A549 treated with CORT108297 at 1 μM for 4 hours (cell line): ENCODE measurements around the gene ZNF134. TPM values are rescaled to one million over a fixed set of nuclear protein-coding genes. Genes with fewer than 3 reads are reported as not detected.

ENCODE experiments used
- total RNA-seq: library from RNA; stranded (reverse); fragments of 200-300 nt; extraction: Qiagen RNA extraction; gene quantifications from 5 replicates; pipeline ENCODE4 v1.2.3, GENCODE V29; 2022

ZNF134 gene
- total RNA-seq: 6.9 to 10.2 TPM (median 8.7 TPM) in 5 replicates

GRCh38 chr19:57613941-57614743, at the start of gene ZNF134:
ZNF134 (plus strand) TSS chr19:57614242; CDS start chr19:57619469, 5,227 bp downstream.

GRCh38 chr19:57578487-57579205, 35.4 kb upstream of the ZNF134 start, which contains the start of gene ZNF416:
ZNF416 (minus strand) TSS chr19:57578911; CDS start chr19:57578704, 207 bp downstream.

GRCh38 chr19:57583521-57584416, 30.3 kb upstream of the ZNF134 start, which contains the start of gene ZIK1:
ZIK1 (plus strand) TSS chr19:57584145; CDS start chr19:57584357, 212 bp downstream.

GRCh38 chr19:57599761-57600383, 14.2 kb upstream of the ZNF134 start, which contains the start of gene ZNF530:
ZNF530 (plus strand) TSS chr19:57599885; CDS start chr19:57604346, 4,461 bp downstream.

GRCh38 chr19:57632987-57633831, 19.2 kb downstream of the ZNF134 start, which contains the start of gene ZNF211:
ZNF211 (plus strand) TSS chr19:57633168; CDS start chr19:57633347, 179 bp downstream.

GRCh38 chr19:57668635-57669034, 54.6 kb downstream of the ZNF134 start, which contains the start of gene ZSCAN4:
ZSCAN4 (plus strand) TSS chr19:57668935; CDS start chr19:57676146, 7,211 bp downstream.

Other genes starting within 250 kb of the ZNF134 start
- gene ZNF548, start 224.4 kb upstream of the ZNF134 start, total RNA-seq: 3.5 to 4.4 TPM (median 4.1 TPM) in 5 replicates
- gene ZNF17, start 203.1 kb upstream of the ZNF134 start, total RNA-seq: 3.9 to 6.7 TPM (median 5.0 TPM) in 5 replicates
- 13.7 to 16.8 TPM (median 16.0 TPM) in 5 replicates for gene ZNF749, start 178.9 kb upstream of the ZNF134 start, total RNA-seq
- gene VN1R1, start 157.1 kb upstream of the ZNF134 start, total RNA-seq: 0.05 to 0.07 TPM (median 0.07 TPM) in 4 of 5 replicates, not detected in the other
- 0.90 to 1.7 TPM (median 1.4 TPM) in 5 replicates for gene ZNF772, start 136.7 kb upstream of the ZNF134 start, total RNA-seq
- gene ZNF419, start 126.5 kb upstream of the ZNF134 start, total RNA-seq: 5.6 to 8.0 TPM (median 6.6 TPM) in 5 replicates
- 3.9 to 6.3 TPM (median 4.6 TPM) in 5 replicates for gene ZNF773, start 114.3 kb upstream of the ZNF134 start, total RNA-seq
- gene ZNF549, start 86.9 kb upstream of the ZNF134 start, total RNA-seq: 1.5 to 1.9 TPM (median 1.7 TPM) in 5 replicates
- gene ZNF550, start 54.4 kb upstream of the ZNF134 start, total RNA-seq: 2.8 to 4.1 TPM (median 3.8 TPM) in 5 replicates
- 3.5 to 4.3 TPM (median 4.3 TPM) in 5 replicates for gene ZNF416, start 35.3 kb upstream of the ZNF134 start, total RNA-seq
- not detected in 5 replicates for gene ZIK1, start 30.1 kb upstream of the ZNF134 start, total RNA-seq
- 4.3 to 5.7 TPM (median 4.9 TPM) in 5 replicates for gene ZNF530, start 14.4 kb upstream of the ZNF134 start, total RNA-seq
- 5.4 to 6.8 TPM (median 5.9 TPM) in 5 replicates for gene ZNF211, start 18.9 kb downstream of the ZNF134 start, total RNA-seq
- not detected in 5 replicates for gene ZSCAN4, start 54.7 kb downstream of the ZNF134 start, total RNA-seq
- 4.6 to 5.8 TPM (median 5.1 TPM) in 5 replicates for gene ZNF551, start 67.7 kb downstream of the ZNF134 start, total RNA-seq
- not detected in 5 replicates for gene ZNF154, start 95.0 kb downstream of the ZNF134 start, total RNA-seq
- gene ZNF671, start 113.4 kb downstream of the ZNF134 start, total RNA-seq: 0.89 to 1.0 TPM (median 0.92 TPM) in 5 replicates
- gene ZNF776, start 132.6 kb downstream of the ZNF134 start, total RNA-seq: 4.6 to 6.6 TPM (median 5.4 TPM) in 5 replicates
- gene ZNF586, start 155.4 kb downstream of the ZNF134 start, total RNA-seq: 5.9 to 7.1 TPM (median 6.3 TPM) in 5 replicates
- 4.6 to 5.5 TPM (median 5.2 TPM) in 5 replicates for gene ZNF552, start 200.7 kb downstream of the ZNF134 start, total RNA-seq
- 6.8 to 8.7 TPM (median 7.9 TPM) in 5 replicates for gene ZNF587B, start 216.1 kb downstream of the ZNF134 start, total RNA-seq
- 6.1 to 7.8 TPM (median 6.4 TPM) in 5 replicates for gene ZNF587, start 235.6 kb downstream of the ZNF134 start, total RNA-seq